HG03457 (cell line): ENCODE measurements around the gene VIL1.

Source experiments
- ATAC-seq: cut with Tn5 transposase; IDR thresholded peaks from one replicate; pipeline ENCODE4 v1.9.1; 2021; ENCODE audit warnings: moderate number of reproducible peaks; ENCODE audit not compliant: unreplicated experiment

VIL1 gene

GRCh38 chr2:218418717-218419458 lies at the start of gene VIL1:
Gene VIL1, plus strand, starts transcription at chr2:218419123. Its CDS starts 4,656 bp downstream, at chr2:218423779.
- ATAC-seq, result no peak

DNA sequence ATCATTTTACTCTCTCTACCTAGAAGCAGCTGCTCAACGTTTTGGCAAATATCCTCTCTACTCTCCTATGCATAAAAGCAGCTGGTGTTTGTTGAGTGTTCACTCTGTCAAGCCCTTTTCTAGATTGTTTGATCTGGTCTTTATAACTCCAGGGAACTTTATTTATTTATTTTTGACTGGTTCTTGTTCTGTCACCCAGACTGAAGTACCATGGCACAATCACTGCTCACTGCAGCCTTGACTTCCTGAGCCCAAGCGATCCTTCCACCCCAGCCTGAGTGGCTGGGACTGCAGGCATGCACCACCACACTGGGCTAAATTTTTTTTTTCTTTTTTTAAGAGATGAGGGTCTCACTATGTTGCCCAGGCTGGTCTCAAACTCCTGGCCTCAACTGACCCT lies 49.6 kb upstream of the VIL1 start:
- no peak for ATAC-seq

DNA sequence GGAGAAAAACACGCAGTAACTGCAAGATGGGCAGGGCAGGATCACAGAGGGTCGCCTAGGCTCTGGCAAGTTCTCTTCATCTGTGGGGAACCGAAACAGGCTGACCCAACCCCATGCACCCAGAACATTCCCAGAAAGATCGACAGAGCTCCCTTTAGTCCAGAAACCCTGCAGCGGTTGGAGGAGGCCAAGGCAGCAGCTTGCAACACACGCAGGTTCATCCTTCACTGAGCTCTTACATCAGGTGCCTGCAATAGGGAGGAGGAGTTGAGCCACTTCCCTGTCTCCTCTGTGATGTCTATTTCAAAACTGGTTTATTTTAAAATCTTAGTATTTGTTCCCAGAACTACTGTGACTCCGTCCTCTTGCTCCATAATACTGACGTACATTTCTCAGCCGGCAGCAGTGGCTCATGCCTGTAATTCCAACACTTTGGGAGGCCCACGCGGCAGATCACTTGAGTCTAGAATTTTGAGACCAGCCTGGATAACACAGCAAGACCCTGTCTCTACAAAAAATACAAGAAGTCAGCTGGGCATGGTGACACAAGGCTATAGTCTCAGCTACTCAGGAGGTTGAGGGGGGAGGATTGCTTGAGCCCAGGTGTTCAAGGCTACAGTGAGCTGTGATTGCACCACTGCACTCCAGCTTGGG lies 48.4 kb upstream of the VIL1 start:
- ATAC-seq, result no peak

- no peak for ATAC-seq
Measured at GRCh38 chr2:218371983-218372350, 47.0 kb upstream of the VIL1 start.

GRCh38 chr2:218374795-218375194 lies 44.1 kb upstream of the VIL1 start:
- no peak for ATAC-seq

GRCh38 chr2:218375212-218375611 lies 43.7 kb upstream of the VIL1 start:
- ATAC-seq, result no peak

DNA sequence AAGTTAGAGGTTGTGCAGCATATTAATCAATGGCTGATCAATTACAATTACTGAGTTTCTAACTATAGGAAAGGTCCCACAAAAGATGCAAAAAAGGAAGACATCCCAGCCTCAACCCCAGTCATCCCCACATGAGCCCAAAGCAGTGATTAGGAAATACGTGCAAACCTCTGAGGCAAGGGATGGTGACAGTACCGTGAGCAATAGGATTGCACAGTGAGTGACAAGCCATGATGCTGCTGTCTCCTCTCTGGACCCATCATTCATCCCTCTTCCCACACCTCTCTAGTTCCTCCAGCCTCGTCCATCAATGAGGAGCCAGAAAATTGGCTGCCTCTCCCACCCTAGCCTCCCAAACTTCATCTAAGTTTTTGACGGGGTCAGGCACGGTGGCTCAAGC lies 40.9 kb upstream of the VIL1 start:
- no peak for ATAC-seq

DNA sequence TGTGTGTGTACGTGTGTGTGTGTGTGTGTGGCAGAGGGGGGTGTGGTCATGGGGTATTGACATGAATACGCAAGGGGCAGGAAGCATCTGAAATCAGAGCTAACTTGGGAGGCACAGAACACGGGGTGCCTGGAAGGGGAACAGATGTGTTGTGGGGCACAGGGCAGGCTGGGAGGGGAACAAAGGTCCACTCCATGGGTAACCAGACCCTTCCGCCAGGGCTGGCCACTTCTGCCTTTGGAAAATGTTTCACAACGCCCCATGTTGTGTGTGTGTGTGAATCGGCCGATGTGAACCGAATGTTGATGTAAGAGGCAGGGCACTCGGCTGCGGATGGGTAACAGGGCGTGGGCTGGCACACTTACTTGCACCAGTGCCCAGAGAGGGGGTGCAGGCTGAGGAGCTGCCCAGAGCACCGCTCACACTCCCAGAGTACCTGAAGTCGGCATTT lies 37.0 kb upstream of the VIL1 start, which contains the start of gene SLC11A1:
SLC11A1 (plus strand) TSS at position 358 of the 451 bp plus-strand sequence. CDS start 96 bp downstream, outside the sequence.
- no peak for ATAC-seq

- ATAC-seq, result no peak
Measured at GRCh38 chr2:218382785-218383184, 36.1 kb upstream of the VIL1 start.

GRCh38 chr2:218383892-218384519 lies 34.9 kb upstream of the VIL1 start:
- ATAC-seq, result no peak

DNA sequence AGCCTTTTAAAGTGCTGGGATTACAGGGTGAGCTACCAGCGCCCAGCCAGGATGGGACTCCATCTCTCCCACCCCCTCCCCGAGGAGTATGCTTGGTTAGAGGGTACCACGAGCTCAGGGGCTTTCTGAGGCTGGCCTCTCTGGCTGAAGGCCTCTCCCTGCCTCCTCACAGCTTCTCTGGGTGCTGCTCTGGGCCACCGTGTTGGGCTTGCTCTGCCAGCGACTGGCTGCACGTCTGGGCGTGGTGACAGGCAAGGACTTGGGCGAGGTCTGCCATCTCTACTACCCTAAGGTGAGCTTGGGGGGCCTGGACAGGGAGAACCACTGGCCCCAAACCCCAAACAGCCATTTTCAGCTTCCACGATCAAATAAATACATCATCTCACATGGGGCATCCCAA lies 33.9 kb upstream of the VIL1 start:
- ATAC-seq, result no peak

GRCh38 chr2:218386505-218387368 lies 32.2 kb upstream of the VIL1 start:
- ATAC-seq, result no peak

GRCh38 chr2:218387369-218388194 lies 31.3 kb upstream of the VIL1 start:
- no peak for ATAC-seq

DNA sequence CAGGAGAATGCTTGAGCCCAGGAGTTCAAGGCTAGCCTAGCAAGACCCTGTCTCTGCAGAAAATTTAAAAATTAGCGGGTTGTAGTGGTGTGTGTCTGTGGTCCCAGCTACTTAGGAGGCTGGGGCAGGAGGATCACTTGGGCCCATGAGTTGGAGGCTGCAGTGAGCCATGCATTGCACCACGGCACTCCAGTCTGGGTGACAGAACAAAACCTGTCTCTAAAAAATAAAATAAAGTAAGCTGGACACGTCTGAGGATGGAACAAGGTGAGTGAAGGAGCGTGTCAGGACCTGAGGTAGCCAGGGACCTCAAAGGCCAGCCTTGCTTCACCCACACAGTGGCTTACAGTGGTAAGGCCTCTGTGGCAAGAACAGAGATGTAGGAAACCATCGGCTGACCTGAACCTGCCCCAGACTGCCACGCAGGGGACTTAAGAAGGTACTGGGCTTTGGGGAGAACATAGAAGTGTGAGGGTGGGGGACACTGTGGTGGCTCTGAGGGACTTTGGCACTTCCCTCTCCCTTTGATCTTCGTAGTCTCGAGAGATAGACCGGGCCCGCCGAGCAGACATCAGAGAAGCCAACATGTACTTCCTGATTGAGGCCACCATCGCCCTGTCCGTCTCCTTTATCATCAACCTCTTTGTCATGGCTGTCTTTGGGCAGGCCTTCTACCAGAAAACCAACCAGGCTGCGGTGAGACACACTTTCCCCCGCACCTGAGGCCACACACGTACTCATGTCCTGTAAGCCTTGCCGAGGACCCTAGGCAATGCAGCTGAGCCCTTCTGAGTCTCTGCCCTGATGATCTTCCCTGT lies 29.4 kb upstream of the VIL1 start:
- no peak for ATAC-seq

GRCh38 chr2:218391202-218391601 lies 27.7 kb upstream of the VIL1 start:
- ATAC-seq, result no peak

DNA sequence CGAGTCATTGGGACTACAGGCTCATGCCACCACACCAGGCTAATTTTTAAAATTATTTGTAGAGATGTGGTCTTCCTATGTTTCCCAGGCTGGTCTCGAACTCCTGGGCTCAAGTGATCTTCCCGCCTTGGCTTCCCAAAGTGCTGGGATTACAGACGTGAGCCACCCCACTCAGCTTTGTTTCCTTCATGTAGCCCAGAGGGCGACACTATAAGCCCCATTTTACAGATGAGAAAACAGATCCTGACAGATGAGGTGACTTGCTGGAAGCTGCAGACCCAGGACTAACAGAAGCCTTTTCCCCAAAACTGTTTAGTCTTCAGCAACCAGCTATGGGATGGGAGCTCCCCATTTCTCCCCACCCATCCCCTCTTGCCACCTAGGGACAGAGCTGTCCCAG lies 26.5 kb upstream of the VIL1 start:
- no peak for ATAC-seq

- no peak for ATAC-seq
Measured at GRCh38 chr2:218392891-218393462, 25.9 kb upstream of the VIL1 start.

GRCh38 chr2:218393750-218394290 lies 25.1 kb upstream of the VIL1 start:
- no peak for ATAC-seq
